GM21367 (cell line): ENCODE results near the gene COA4.
"Not testable (repeated sequence)": the region's sequence is repeated elsewhere in the genome, so short reads cannot be mapped to it uniquely, and the experiment has no call there.

Experiments
- ATAC-seq: cut with Tn5 transposase; IDR thresholded peaks from one replicate; pipeline ENCODE4 v1.9.1; 2021; ENCODE audit not compliant: unreplicated experiment

COA4 gene

DNA sequence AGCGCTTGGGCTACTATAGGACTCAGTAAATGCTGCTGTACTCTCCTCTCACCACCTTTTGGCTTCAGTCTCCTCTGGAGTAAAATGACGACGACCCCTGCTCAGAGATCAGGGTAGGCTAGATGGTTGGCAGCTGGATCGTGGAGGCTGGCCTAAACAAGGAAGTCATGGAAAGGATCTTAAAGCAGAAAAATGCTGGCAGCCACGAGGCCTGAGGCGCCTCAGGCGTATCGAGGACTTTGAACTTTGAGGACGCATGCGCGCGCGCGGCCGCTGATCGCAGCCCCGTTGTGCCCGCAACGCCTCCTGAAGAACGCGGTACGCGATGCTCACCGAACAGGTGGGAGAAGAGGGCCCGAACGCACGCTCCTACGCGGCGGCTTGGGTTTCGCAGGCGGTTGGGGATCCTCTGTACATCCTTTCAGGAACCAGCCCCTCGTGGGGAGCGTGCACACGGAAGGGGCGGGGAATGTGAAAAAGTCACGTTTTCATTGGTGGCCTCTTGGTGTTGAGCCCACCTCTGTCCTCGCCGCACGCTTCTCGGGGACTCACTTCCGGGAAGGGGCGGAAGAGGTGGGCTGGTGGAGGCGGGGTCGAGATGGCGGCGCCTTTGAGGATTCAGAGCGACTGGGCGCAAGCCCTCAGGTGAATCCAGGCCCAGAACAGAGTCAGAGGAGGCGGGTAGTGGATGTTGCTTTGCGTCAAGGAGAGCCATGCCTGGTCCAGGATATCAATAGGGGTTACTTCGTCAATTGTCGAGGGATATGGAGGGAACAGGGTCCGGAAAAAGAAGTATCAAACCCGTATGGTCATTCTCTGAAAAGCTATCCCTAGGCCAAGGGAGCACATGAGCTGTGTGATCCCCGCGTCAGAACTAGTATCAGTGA, at the start of gene COA4, which contains the start of gene PAAF1:
Gene COA4 (minus strand): TSS at position 423 of the 887 bp plus-strand sequence. CDS start 3,468 bp downstream, outside the sequence.
Gene PAAF1 (plus strand): TSS at position 576 of the 887 bp plus-strand sequence. CDS start 23 bp downstream, at position 599.
- peak; percentile 88 for ATAC-seq

DNA sequence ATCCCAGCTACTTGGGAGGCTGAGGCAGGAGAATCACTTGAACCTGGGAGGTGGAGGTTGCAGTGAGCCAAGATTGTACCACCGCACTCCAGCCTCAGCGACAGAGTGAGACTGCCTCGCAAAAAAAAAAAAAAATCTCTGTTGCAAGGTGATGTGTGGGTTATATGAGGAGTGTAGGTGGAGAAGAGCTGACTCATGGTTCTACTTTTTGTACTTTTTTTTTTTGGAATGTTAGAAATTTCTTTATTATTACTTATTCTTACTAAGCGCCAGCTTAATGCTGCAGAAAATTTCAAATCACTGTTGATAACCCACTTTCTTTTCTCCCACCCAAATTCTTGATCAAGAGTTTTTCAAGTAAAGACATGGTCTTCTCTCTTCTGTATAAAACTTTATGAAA, 44.5 kb upstream of the COA4 start:
- no peak for ATAC-seq

DNA sequence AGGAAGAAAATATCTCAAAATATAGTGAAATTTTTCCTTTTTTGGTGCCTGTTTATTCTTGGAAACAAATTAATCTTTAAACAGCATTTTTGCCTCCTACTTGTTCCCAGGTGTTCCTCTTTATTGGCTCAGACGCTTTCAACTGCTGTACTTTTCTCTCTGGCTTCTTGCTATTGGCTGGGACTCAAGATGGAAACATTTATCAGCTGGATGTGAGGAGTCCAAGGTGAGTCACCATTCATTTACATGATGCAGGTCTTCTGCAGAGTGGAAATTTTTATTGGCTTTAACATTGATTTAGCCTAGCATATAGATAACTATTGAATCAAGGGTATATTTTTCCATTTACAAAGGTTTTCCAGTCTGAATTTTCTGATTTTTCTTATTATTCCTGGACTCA, 39.8 kb upstream of the COA4 start:
- ATAC-seq = no peak

DNA sequence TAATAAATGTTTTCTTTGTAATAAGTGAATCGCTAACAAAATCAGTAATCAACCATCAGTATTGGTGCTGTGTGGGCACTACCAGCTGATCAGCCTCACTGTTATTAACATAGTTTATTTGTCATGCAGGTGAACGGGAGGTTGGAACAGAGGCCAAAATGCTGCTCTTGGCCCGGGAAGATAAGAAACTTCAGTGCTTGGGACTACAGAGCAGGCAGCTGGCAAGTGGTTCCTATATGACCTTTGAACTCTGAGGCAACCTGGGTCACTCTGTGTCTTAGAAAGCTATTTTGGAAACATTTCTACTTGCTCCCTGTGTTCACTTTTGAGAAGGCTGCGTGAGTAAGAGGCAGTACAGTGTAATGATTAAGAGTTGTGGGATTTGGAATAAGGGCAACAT, 37.6 kb upstream of the COA4 start:
- no peak for ATAC-seq

DNA sequence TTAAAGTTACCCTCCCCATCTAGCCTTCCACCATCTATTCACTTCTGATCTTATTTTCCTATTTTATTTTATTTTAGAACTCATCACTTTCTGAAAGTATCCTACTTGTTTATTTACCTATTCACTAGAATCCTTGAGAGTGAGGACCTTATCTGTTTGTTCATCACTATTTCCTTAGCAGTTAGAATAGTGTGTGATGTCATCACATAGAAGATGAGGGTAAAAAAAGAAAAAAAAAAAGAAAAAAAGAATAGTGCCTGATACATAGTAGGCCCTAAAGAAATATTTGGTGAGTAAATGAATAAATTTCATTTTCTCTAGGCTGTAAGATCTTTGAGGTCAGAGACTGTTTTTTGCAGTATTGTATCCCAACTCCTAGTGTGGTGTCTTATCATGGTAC, 36.8 kb upstream of the COA4 start:
- ATAC-seq = no peak

DNA sequence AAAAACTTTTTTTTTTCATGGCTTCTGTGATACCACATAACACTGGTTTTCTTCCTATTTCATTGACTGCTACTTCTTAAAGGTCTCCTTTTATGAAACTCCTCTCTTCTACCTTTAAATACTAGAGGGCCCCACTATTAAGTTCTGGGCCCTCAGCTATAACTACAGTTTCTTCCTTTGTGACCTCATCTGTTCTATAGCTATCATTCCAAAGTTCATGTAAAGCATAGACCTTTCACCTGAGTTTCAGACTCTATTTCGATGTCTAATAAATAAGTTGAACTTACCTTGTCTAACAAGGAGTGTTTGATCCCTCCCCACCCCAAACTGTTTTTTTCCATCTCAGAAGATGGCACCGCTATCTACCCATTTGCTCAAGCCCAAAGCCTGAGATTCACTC, 35.4 kb upstream of the COA4 start:
- no peak for ATAC-seq

DNA sequence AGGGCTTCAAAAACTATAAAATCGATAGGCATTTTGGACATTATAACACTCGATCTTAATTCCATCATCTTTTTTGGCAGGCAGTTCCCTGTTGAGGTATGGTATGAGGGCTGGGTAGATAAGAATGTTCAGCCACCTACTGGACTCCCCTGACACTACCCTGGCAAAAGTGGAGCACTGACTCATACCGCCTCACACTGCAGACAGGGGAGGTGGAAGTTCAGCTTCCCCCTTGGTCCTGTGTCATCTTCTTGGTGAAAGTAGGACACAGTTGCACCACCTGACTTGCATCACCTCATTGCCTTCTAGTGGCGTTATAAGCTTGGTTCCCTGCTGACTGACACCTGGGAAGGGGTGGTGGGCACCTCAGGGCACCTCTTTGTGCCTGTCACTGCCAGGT, 30.5 kb upstream of the COA4 start:
- ATAC-seq = no peak

DNA sequence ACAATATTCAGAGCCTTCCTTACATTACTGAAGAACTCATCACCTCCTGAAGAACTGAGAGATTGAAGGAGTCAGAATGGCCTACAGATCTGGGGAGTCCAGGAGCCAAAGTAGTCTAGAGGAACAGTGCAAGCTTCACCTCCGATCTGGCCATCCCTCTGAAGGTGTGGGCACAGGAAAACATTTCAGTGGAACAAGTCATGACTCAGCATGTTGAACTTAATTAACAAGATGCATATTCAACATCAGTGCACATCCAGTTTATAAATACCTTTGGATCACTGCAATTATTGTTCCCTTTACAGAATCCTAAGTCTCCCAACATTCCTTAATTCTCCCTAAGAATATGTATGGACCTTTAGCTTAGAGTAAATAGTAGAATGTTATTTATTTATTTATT, 25.7 kb upstream of the COA4 start:
- no peak for ATAC-seq

DNA sequence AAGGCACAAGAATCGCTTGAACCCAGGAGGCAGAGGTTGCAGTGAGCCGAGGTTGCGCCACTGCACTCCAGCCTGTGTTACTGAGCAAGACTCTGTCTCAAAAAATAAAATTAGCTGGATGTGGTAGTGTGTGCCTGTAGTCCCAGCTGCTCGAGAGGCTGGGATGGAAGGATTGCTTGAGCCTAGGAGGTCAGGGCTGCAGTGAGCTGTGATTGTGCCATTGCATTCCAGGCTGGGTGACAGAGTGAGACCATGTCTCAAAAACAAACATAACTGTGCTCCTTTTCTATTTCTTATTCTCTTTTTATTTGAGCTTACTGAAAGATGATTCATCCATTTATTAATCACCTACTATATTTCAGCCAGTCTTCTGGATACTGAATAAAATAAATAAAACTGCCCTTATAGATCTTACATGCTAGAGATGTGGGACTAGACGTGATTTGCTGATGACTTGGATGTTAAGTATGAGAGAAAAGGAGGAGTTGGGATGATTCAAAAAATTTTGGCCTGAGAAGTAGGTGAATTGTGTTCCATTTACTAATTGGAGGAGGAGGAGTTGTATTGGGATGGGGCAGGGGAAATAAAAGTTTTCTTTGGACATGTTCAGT, 18.2 kb upstream of the COA4 start:
- ATAC-seq = no peak

DNA sequence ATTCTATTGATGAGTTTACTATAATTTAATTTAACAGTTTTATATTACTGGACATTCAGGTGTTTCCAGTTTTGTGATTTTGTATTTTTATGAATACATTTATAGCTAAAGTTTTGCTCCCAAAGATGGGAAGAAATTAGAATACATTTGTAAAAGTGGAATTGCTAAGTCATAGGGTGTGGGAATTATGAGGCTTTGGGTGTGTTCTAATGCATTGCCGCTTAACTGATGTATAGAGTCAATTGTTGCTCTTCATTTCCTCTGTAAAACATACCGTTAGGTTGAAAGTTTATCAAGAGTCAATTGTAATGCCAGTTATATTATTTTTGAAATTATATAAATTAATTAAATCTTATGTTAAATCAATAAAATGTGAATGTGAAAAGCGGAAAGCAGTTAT, 16.4 kb upstream of the COA4 start:
- ATAC-seq = no peak

DNA sequence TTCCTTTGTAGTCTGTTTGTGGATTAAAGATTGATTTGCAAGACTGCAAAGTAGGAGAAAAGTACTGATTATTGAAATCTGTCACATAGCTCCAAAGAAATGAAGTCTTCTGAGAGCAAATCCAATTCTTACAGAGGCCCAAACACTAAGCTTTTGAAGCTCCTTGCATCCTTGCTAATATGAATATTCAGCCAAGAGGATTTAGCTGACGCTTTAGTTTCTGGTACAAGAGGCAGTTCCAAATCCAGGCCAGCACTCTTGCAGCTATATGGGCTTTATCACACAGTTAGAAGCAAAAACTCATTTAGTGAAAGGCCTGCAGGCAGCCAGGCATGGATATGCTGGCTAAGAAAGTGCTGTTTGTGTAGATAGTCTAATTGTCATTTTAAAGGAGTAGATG, 12.9 kb upstream of the COA4 start:
- no peak for ATAC-seq

DNA sequence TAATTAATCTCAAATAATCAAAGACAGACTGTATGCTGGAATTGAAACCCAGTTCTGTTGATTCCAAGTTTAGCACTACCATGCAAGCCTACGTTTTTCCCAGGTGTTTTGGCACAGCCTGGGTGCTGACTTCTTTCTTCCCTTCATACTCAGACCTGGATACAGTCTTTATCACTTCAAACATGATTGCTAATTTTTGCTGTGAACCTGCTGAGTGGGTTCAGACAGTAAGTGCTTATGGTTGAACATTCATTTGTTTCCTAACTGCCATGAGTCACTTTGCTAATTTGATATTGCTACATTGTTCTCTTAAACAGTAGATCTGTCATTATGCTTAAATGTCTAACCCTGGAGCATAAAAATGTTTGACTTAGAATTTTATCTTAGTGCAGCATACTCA, 12.4 kb upstream of the COA4 start:
- ATAC-seq = no peak

DNA sequence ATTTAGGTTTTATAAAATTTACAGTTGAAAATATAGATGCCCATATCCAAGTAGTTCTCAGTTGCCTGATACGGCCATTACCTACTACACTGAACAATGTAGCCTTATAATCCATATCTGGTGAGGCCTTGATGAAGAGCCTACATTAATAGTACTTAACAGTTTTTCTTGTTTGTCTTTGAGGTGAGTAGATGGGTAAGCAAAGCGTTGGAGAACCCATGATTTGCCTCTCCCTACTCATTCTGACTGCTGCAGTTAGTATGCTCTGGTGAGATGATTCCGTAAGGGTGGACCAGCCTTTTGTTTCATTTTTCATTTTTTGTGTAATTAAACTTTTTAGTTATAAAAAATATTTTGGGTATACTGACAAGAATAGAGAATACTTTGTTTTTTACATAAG, 11.6 kb upstream of the COA4 start:
- ATAC-seq = no peak

DNA sequence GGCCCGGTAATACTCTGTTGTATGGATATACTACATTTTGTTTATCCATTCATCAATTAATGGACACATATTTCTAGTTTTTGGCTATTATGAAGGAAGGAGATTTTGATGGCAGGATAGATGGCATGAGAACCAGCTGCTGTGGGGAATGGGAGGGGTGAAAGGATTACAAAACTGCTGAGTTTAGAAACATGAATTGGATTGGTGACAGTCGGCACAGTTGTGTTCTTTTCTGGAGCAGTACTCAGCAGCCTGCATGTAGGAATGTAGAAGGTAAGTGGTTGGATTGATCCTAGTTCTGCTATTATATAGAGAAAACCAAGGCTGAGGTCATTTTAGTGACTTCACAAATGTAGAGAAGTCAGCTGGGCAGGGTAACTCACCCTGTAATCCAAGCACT, 7.2 kb upstream of the COA4 start:
- no peak for ATAC-seq

DNA sequence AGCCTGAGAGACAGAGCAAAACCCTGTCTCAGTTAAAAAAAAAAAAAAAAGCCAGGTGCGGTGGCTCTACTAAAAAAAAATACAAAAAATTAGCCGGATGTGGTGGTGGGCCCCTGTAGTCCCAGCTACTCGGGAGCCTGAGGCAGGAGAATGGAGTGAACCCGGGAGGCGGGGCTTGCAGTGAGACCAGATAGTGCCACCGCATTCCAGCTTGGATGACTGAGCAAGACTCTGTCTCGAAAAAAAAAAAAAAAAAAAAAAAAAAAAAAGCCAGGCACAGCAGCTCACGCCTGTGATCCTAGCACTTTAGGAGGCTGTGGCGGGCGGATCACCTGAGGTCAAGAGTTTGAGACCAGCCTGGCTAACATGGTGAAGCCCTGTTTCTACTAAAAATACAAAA, 3.8 kb upstream of the COA4 start:
- not testable (repeated sequence) for ATAC-seq

DNA sequence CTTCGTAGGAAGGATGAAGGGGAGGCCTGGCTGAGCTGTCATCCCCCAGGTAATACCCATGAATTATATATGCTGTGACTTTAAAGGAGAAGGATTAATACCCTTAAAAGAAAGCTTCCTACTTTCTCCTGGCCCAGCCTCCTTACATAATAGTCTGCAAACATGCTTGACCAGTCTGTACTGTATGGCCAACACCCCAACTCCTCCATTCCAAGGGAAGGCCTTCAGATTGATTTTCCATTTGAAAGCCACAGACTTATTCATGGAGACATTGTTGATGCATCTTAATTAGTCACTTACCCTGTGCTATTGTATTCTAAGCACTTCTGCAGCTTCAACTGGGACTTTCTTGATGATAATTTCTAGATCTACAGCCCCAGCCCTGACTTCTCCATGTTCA, 2.1 kb upstream of the COA4 start:
- no peak for ATAC-seq

DNA sequence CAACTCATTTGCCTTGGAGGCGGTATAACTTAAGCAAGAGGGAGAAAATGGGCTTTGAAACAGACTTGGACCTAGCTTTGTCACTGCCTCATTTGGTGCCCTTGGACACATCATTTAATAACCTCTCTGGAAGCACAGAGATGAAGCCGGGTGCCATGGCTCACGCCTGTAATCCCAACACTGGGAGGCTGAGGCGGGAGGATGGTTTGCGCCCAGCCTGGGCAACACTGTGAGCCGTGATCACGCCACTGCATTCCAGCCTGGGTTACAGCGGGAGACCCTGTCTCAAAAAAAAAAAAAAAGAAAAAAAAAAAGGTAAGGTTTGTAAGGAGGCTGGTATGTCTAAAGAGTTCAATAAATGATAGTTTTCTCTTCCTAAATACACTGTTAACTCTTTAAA, 806 bp downstream of the COA4 start:
- ATAC-seq = no peak

DNA sequence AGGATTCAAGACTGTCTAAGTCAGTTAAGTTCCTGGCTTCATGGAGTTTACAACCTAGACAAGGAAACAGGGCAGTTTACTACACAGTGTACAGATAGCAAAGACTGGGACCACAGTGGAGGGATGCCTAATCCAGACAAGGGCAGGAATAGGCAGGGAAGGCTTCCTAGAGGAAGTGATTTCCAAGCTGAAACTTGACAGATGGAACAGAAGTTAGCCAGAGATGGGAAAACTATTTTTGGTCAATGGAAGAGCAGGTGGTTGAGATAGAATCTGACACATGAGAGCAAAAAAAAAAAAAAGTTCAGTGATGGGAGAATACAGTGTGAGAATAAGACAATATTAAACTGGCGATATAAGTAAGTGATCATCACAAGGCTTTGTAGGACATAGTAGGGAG, 1.3 kb downstream of the COA4 start:
- ATAC-seq = no peak

DNA sequence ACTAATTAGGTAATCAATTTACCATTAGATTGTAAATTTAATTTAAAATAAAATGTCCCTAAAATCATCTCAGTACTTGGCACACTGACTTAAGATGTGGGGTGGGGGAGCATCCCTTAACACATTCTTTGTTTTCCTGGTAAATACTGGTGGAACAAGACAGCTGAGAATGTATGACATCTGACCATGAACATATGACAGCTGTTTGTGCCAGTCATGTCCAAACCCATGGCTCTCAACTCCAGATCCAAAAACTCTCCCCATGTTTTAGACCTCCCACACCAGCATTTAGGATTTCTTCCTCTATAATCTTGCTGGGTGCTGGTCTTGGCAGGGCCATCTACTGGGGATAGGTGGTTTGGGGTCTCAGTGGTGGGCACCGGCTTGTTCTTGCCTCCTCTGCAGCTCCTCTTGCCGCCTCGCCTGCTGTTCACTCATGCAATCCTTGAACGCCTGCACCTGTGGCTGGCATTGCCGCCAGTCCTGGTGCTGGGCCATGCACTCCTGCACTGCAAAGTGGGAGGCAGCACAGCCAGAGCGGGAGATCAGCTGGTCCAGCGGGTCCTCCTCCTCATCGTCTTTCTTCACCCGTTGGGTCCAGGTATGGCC, 3.8 kb downstream of the COA4 start:
- no peak for ATAC-seq

DNA sequence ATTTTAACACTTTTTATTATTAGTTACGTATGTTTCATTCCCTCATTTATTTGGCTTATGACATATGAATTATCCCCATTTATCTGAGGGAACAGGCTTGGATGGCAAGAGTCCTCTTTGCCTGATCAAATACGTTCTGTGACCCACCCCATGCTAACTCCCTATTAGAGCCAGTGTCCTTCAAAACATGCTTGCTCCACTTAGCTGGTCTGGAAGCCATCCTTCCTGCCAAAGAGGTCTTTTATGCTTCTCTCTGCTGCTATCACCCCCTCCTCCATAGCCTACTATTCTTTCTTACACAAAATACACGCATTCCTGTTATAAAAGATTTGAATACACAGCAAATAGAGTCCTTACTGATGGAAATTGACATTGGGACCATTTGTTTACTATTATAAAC, 6.4 kb downstream of the COA4 start:
- no peak for ATAC-seq

DNA sequence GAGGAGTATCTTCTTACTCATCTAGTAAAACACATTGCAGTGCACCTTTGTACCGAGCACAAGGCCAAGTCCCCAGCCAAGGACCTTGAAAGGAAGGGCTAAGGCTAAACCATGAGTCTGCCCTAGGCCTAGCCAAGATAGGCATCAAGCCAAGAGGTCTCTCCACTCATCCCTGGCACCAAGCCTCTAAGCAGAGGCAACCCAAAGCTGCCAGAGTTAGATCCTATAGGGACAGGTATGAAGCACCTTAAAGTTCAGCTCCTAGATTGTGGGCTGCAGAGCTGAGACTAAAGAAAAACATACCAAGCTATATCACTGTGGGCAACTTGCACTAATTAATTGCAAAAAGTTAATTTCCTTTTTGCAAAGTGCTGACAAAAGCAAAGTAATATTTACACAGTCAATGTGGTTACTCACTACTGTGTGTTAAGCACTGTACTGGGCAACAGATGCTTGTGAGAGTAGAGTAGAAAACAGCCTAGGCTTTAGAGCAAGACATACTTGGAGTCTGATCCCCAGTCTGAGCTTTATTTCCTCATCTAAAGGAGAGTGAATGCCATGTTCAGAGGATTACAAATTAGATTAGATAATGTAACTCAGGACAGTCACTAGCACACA, 7.2 kb downstream of the COA4 start:
- ATAC-seq = no peak

DNA sequence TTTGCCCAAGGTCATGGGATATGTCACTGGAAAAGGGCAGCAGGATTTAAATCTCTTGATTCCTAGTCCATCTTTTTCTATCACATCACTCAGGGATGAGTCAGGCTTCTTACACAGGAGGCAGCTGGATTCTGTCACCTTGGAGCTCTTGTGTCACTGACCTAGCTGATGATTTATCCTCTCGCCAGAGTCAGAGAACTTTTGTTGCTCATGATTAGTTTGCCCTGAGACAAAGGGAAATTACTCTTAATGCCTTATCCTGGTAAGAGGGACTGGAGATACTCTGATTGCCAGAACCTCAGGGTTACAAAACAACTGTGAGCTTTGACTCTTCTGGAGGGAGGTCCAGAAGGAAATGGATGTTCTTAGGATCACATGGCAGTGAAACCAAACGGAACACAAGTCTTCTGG, 10.1 kb downstream of the COA4 start:
- no peak for ATAC-seq
